Stimulated activated CD8-positive, alpha-beta memory T cell treated with anti-CD3 and anti-CD28 coated beads, Interleukin-2, amount 100 ng/mL, for 48 hours (primary cell): Measurements from ENCODE around the gene SOST.

Experiments used
- DNase-seq, 2 donors: peaks; one replicate each; pipeline ENCODE4 v3.0.0-alpha.2; 2020; ENCODE audit warnings: low read depth in 2 of 2

The SOST gene

GRCh38 chr17:43707184-43707583 lies 51.4 kb downstream of the SOST start:
- no peak for DNase-seq

GRCh38 chr17:43706235-43706634 lies 52.4 kb downstream of the SOST start:
- no peak for DNase-seq
